ENCODE results near the gene CFAP45. TPM values are rescaled to one million over a fixed set of nuclear protein-coding genes. Genes with fewer than 3 reads are reported as not detected.

Gene CFAP45
- total and polyA plus RNA-seq, 9 of the 15 experiments (the other 6 are each of a cell fraction or from before 2014, with no cell fraction given) = 0.65 to 2.4 (median 1.5) TPM

GRCh38 chr1:159924791-159925718 lies 25.1 kb upstream of the CFAP45 start, which contains the start of gene TAGLN2 (continued):
- TF ChIP-seq STAT5B (CRISPR knock-in tag; IDR thresholded peaks at IDR 0.05) = no peak
- peak; percentile 98 for TF ChIP-seq POLR2B (IDR thresholded peaks at IDR 0.05; ENCODE audit: low read depth, partially characterized antibody)
- TF ChIP-seq BDP1 (IDR thresholded peaks at IDR 0.05; ENCODE audit: insufficient read depth, insufficient read length) = no peak
- no peak for TF ChIP-seq RREB1 (CRISPR knock-in tag; IDR thresholded peaks at IDR 0.05)
- no peak for TF ChIP-seq ELK1 (CRISPR knock-in tag; IDR thresholded peaks at IDR 0.05)
- no peak for TF ChIP-seq MXI1 (IDR thresholded peaks at IDR 0.05; ENCODE audit: low read depth, low read length)
- peak; percentile 63; the same call in 1 of the 2 replicates for TF ChIP-seq ZKSCAN8 (CRISPR knock-in tag; IDR thresholded peaks at IDR 0.05)
- no peak for TF ChIP-seq RBM17 (IDR thresholded peaks at IDR 0.05; ENCODE audit: borderline replicate concordance, low read depth, low read length)
- no peak for TF ChIP-seq ZNF707 (CRISPR knock-in tag; conservative IDR thresholded peaks at IDR 0.05)
- TF ChIP-seq, protein P1, sequence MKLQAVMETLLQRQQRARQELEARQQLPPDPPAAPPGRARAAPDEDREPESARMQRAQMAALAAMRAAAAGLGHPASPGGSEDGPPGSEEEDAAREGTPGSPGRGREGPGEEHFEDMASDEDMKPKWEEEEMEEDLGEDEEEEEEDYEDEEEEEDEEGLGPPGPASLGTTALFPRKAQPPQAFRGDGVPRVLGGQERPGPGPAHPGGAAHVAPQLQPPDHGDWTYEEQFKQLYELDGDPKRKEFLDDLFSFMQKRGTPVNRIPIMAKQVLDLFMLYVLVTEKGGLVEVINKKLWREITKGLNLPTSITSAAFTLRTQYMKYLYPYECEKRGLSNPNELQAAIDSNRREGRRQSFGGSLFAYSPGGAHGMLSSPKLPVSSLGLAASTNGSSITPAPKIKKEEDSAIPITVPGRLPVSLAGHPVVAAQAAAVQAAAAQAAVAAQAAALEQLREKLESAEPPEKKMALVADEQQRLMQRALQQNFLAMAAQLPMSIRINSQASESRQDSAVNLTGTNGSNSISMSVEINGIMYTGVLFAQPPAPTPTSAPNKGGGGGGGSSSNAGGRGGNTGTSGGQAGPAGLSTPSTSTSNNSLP (IDR thresholded peaks at IDR 0.05; ENCODE audit: borderline replicate concordance, low read depth, low read length) = no peak
- TF ChIP-seq SFPQ (IDR thresholded peaks at IDR 0.05; ENCODE audit: low read depth, low read length) = no peak
- peak; percentile 12 for TF ChIP-seq E2F3 (CRISPR knock-in tag; IDR thresholded peaks at IDR 0.05)
- peak; percentile 59; the same call in 1 of the 2 replicates for TF ChIP-seq TEAD2 (tag; IDR thresholded peaks at IDR 0.05)
- no peak for TF ChIP-seq RBM34 (IDR thresholded peaks at IDR 0.05; ENCODE audit: borderline replicate concordance, insufficient read depth, low read length)

All from K562 (cell line).